ENCODE results near the gene AGBL3. TPM values are rescaled to one million over a fixed set of nuclear protein-coding genes. Genes with fewer than 3 reads are reported as not detected.
A peak's percentile ranks its signal among the peaks of the same experiment; 100 is the strongest.
"Not testable (repeated sequence)": the region's sequence is repeated elsewhere in the genome, so short reads cannot be mapped to it uniquely, and the experiment has no call there.

The AGBL3 gene
- total and polyA plus RNA-seq, 8 donors = 0.91 to 4.4 (median 2.7) TPM

- H3K9me3 ChIP-seq = no peaks in the 10 kb centered on the region
- ATAC-seq (peak; percentile 94 to 95 (median 95)), DNase-seq (peak; percentile 94 to 98 (median 96)), FAIRE-seq (no peak)
- H3K36me3 ChIP-seq = peaks cover 0 to 21% (median 0%) of the 10 kb centered on the region in 3 donors
- peak in 2 of 4 donors; percentile 38 to 41 for TF ChIP-seq CTCF (IDR thresholded peaks at IDR 0.05)
- H3K27me3 ChIP-seq = no peaks in the 10 kb centered on the region
- peak within 1 kb of the TSS; percentile 95 to 99 (median 96) for H3K27ac ChIP-seq
- 0% methylated on average over 45 to 77 of the region's 77 CpGs for WGBS, 2 donors
- intact Hi-C loops (cut with DNase I) = no loop called here
- peaks cover 5 to 18% (median 13%) of the 10 kb centered on the region in 3 donors for H3K4me1 ChIP-seq
- H3K4me3 ChIP-seq = peak within 1 kb of the TSS; percentile 79 to 97 (median 93)
Measured at GRCh38 chr7:135170274-135170997, 184.1 kb downstream of the AGBL3 start, which contains the start of gene CYREN. CYREN (minus strand) TSS chr7:135170707; CDS start chr7:135168922, 1,785 bp downstream.

- H3K36me3 ChIP-seq = peaks cover 0 to 15% (median 0%) of the 10 kb centered on the region in 3 donors
- DNase-seq (peak in 1 of 6 donors; percentile 13), ATAC-seq (peak in 1 of 4 donors; percentile 2)
- H3K27me3 ChIP-seq; intact Hi-C loops (cut with DNase I); FAIRE-seq; H3K9me3 ChIP-seq: not testable (repeated sequence)
- H3K27ac ChIP-seq = peak overlapping the region; percentile 95 to 99 (median 96)
- 21 to 23% methylated on average over 12 of the region's 12 CpGs for WGBS, 2 donors
- peaks cover 5 to 18% (median 13%) of the 10 kb centered on the region in 3 donors for H3K4me1 ChIP-seq
- H3K4me3 ChIP-seq = peak overlapping the region; percentile 79 to 97 (median 93)
Measured at GRCh38 chr7:135170998-135171481, 184.7 kb downstream of the AGBL3 start.

DNA sequence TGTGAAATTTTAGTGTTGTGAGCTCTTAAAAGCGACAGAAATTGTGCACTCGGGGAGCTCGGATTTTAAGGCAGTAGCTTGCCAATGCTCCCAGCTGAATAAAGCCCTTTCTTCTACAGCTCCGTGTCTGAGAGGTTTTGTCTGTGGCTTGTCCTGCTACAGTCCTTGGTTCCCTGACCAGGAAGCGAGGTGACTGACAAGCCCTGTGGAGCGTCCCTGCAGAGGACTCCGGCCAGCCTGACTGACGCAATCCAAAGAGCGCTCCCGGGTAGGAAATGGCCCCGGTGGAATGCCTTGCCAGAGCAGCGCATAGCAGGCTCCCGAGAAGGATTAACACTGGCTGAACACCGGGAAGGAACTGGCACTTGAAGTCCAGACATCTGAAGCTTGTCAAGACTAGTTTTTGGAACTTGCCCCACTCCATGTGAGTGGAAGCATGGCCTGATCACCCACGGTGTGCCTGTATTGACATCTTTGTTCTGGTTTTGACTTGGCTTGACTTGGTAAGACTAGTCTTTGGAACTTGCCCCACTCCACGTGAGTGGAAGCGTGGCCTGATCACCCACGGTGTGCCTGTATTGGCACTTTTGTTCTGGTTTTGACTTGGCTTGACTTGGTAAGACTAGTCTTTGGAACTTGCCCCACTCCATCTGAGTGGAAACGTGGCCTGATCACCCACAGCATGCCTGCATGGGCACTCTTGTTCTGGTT is 185.4 kb downstream of the AGBL3 start:
- intact Hi-C loops (cut with DNase I); H3K9me3 ChIP-seq; H3K36me3 ChIP-seq; H3K4me3 ChIP-seq; FAIRE-seq; H3K27me3 ChIP-seq: not testable (repeated sequence)
- Histone ChIP-seq H3K27ac (peak overlapping the region; percentile 95 to 99 (median 96)), H3K4me1 (peaks cover 5 to 18% (median 13%) of the 10 kb centered on the region in 3 donors)
- DNase-seq (peak in 2 of 6 donors; percentile 38 to 43), ATAC-seq (peak in 2 of 4 donors; percentile 11 to 18)
- WGBS, 2 donors = 68 to 72% methylated on average over 19 of the region's 19 CpGs

- FAIRE-seq; H3K36me3 ChIP-seq; H3K9me3 ChIP-seq; H3K27ac ChIP-seq; intact Hi-C loops (cut with DNase I); H3K4me3 ChIP-seq; H3K27me3 ChIP-seq; H3K4me1 ChIP-seq; ATAC-seq: not testable (repeated sequence)
- WGBS, 2 donors = 75 to 82% methylated on average over 4 of the region's 4 CpGs
- DNase-seq = peak in 1 of 6 donors; percentile 6
Measured at GRCh38 chr7:135173916-135174315, 187.6 kb downstream of the AGBL3 start.

DNA sequence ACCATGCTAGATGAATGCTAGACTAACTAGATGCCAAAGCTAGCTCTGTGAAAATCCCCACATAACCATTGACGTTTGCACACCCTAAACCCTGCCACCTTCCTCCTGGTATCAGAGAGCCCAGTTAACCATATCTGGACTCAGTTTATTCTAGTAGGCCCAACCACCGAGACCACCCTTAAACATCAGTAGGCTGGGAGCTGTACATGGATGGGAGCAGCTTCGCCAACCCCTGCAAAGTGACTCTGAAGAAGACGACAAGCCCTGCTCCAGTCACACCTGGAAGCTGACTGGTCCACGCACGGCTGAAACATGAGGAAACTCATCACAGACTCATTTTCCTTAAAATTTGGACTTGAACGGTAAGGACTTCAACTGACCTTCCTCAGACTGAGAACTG is 188.6 kb downstream of the AGBL3 start:
- H3K27me3 ChIP-seq = no peaks in the 10 kb centered on the region
- ATAC-seq (no peak), FAIRE-seq (no peak), DNase-seq (no peak)
- TF ChIP-seq CTCF (IDR thresholded peaks at IDR 0.05) = no peak
- no peaks in the 10 kb centered on the region for H3K4me1 ChIP-seq
- 90% methylated on average over 7 of the region's 7 CpGs for WGBS, 2 donors
- no peak overlapping the region for H3K4me3 ChIP-seq
- H3K27ac ChIP-seq = no peak overlapping the region
- H3K36me3 ChIP-seq = no peaks in the 10 kb centered on the region
- intact Hi-C loops (cut with DNase I) = no loop called here
- H3K9me3 ChIP-seq = no peaks in the 10 kb centered on the region

GRCh38 chr7:135175931-135176330 is 189.6 kb downstream of the AGBL3 start:
- TF ChIP-seq CTCF (IDR thresholded peaks at IDR 0.05) = no peak
- FAIRE-seq = no peak
- Histone ChIP-seq H3K9me3 (no peaks in the 10 kb centered on the region), H3K36me3 (no peaks in the 10 kb centered on the region), H3K4me1 (no peaks in the 10 kb centered on the region), H3K4me3 (no peak overlapping the region), H3K27ac (no peak overlapping the region), H3K27me3 (no peaks in the 10 kb centered on the region)
- 94% methylated on average over 6 of the region's 6 CpGs for WGBS, 2 donors
- no peak for ATAC-seq
- DNase-seq = no peak
- intact Hi-C loops (cut with DNase I) = no loop called here

Data from pancreas (tissue), 10 donors.